CD4-positive, alpha-beta T cell treated with Interleukin-17A for 4 hours (primary cell): ENCODE data around the gene MFSD6.
"Not testable (repeated sequence)": the region's sequence is repeated elsewhere in the genome, so short reads cannot be mapped to it uniquely, and the experiment has no call there.

Experiments
- DNase-seq: peaks from one replicate; pipeline ENCODE4 v3.0.0-alpha.2; 2020; ENCODE audit warnings: mixed read lengths

MFSD6 gene

GRCh38 chr2:190405995-190406394 is 2.2 kb upstream of the MFSD6 start:
- DNase-seq: no peak

- no peak for DNase-seq
Observed at GRCh38 chr2:190406805-190407204, 1.4 kb upstream of the MFSD6 start.

DNA sequence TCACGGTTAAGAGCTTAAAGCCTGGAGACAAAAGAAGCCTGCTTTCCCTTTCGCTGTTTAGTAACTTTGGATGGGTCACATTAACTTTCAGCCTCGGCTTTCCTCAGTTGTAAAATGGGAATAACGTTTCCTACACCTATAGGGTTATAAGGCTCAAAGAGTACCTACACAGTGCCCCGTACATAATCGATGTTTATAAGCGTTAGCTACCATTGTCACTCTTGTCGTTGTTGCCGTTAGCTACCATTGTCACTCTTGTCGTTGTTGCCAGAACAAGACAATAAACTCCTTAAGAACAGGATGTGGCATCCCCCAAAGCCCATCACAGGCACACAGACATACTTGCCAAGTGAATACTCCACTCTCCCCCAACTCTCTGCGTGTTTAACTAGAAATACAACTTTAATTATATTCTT is 901 bp upstream of the MFSD6 start:
- no peak for DNase-seq

GRCh38 chr2:190408538-190409271 is 550 bp downstream of the MFSD6 start:
- peak; percentile 83 for DNase-seq

- DNase-seq: no peak
Observed at GRCh38 chr2:190409616-190410015, 1.5 kb downstream of the MFSD6 start.

DNA sequence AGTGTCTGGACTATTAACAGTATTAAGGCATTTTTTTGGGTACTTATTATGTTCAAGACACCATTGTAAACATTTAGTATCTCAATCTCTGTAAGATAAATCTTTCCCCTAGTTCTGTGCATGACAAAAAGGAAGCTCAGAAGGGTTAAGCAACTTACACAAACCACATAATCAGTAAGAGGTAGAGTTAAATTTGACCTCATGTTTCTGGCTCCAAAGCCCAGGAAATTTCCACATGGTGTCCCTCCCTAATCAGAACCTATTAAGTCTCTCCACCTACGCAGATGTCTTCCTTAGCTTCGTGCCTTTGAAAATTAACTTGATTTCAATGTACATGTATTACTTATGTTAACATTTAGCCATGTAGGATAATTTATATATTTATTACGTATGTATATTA is 2.0 kb downstream of the MFSD6 start:
- no peak for DNase-seq

- no peak for DNase-seq
Observed at GRCh38 chr2:190412966-190413365, 4.8 kb downstream of the MFSD6 start.

GRCh38 chr2:190413421-190413820 is 5.3 kb downstream of the MFSD6 start:
- no peak for DNase-seq

GRCh38 chr2:190415251-190415650 is 7.1 kb downstream of the MFSD6 start:
- no peak for DNase-seq

- no peak for DNase-seq
Observed at GRCh38 chr2:190415794-190416775, 7.9 kb downstream of the MFSD6 start.

- DNase-seq: no peak
Observed at GRCh38 chr2:190417045-190417842, 9.1 kb downstream of the MFSD6 start.

- no peak for DNase-seq
Observed at GRCh38 chr2:190418727-190419126, 10.6 kb downstream of the MFSD6 start.

- DNase-seq: no peak
Observed at GRCh38 chr2:190420801-190421200, 12.6 kb downstream of the MFSD6 start.

GRCh38 chr2:190425221-190425866 is 17.2 kb downstream of the MFSD6 start:
- no peak for DNase-seq

GRCh38 chr2:190425883-190426658 is 17.9 kb downstream of the MFSD6 start:
- no peak for DNase-seq

GRCh38 chr2:190430866-190431265 is 22.7 kb downstream of the MFSD6 start:
- DNase-seq: not testable (repeated sequence)

- DNase-seq: no peak
Observed at GRCh38 chr2:190431907-190432306, 23.8 kb downstream of the MFSD6 start.

DNA sequence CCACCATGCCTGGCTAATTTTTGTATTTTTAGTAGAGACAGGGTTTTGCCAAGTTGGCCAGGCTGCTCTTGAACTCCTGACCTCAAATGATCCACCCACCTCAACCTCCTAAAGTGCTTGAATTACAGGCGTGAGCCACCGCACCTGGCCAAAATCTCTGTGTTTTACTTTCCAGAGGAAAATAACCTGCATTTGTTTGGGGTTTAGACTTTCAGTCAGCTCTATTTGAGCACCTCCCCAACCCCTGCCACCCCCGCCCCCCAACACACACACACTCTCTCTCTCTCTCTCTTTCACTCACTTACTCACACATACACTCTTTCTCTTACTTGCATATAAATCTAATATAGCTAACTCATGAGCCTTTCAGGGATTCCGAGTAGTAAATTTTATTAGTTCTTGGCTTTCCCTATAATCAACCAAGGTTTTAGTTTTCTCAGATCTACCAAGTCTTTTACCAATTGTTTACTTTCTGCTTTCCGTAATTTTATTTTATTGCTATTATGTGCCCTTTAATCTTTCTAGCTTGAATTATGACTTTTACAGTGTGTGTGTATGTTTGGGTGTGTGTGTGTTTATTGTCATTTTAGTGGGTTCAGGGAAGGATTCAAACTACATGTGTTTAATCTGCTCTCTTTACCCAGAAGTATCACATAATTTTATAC is 24.5 kb downstream of the MFSD6 start:
- no peak for DNase-seq

DNA sequence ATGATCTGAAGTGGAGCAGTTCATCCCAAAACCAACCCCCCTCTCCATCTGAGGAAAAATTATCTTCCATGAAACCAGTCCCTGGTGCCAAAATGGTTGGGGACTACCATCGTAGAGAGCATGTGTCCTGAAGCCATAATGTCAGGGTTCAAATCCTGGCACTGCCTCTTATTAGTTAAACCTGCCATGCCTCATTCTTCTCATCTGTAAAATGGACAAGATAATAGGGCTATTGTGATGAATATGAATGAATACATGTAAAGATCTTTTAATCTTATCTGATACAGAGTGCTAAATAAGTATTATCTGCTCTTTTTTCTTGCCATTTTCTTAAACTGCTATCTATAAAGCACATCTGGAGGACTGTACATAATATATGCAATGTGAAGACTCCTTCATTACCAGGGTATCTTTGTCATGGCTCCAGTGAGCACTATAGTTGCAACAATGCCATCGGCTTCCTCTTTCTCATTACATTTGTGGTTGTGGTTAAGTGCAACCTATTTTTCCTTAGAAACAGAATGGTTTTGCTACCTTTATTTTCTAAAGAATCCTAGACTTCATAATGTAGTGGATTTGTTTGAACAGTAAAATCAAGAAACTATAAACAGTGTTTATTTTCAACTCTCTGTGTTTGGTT is 27.0 kb downstream of the MFSD6 start:
- no peak for DNase-seq

- no peak for DNase-seq
Observed at GRCh38 chr2:190436557-190436956, 28.4 kb downstream of the MFSD6 start.

DNA sequence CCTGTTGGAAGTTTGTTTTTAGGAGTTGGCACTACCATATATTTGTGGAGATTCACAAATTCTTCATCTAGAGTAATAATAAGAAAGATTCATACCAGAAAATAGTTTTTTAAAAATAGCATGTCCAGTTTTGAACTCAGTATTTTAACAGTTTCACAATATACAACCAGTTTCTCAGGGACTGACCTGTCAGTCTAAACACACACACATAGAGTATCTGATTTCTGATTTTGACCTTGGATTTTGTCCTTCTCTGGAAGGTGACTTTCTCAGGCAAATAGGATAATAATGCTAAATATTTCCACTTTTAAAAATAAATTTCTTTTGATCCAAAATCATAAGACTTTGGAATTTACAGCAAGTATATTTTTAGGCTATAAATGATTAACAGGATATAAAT is 32.0 kb downstream of the MFSD6 start:
- DNase-seq: no peak
